Suprapubic skin (tissue), 4 donors: Measurements from ENCODE around the gene TMEM260. TPM values are rescaled to one million over a fixed set of nuclear protein-coding genes. Genes with fewer than 3 reads are reported as not detected.

Experiments
- DNase-seq, 2 donors: peaks; one replicate each; pipeline ENCODE4 v3.0.0-alpha.2; 2019; ENCODE audit warnings: low spot score in 2 of 2
- H3K27ac ChIP-seq: fragments of 200-600 bp; sonication (generic); one replicate; pipeline ENCODE4 v1.5.1; 2019
- H3K27me3 ChIP-seq: fragments of 200-600 bp; sonication (generic); one replicate; pipeline ENCODE4 v1.5.1; 2019
- H3K36me3 ChIP-seq: fragments of 200-600 bp; sonication (generic); one replicate; pipeline ENCODE4 v1.5.1; 2019
- H3K4me1 ChIP-seq: fragments of 200-600 bp; sonication (generic); one replicate; pipeline ENCODE4 v1.5.1; 2019
- H3K4me3 ChIP-seq: fragments of 200-600 bp; sonication (generic); one replicate; pipeline ENCODE4 v1.5.1; 2019; ENCODE audit warnings: mild to moderate bottlenecking
- H3K9me3 ChIP-seq: fragments of 200-600 bp; sonication (generic); one replicate; pipeline ENCODE4 v1.5.1; 2019
- CTCF ChIP-seq, 2 donors: fragments of 200-600 bp in 1 of 2; fragments of 450-650 bp in 1 of 2; sonication (generic) in 1 of 2; IDR thresholded peaks; one replicate each; pipeline ENCODE4 v1.5.1; 2016 to 2019; ENCODE audit warnings: antibody characterized with exemption in 2 of 2, mild to moderate bottlenecking in 1 of 2, moderate library complexity in 1 of 2
- EP300 ChIP-seq: sonication (generic); formaldehyde crosslinking; IDR thresholded peaks from one replicate; pipeline ENCODE4 v1.6.1; 2017; ENCODE audit warnings: antibody characterized with exemption
- POLR2A ChIP-seq, 2 donors: fragments of 450-650 bp; IDR thresholded peaks; one replicate each; pipeline ENCODE4 v1.6.1; 2017; ENCODE audit warnings: antibody characterized with exemption in 2 of 2, mild to moderate bottlenecking in 2 of 2, moderate library complexity in 2 of 2
- POLR2AphosphoS5 ChIP-seq, 3 donors: sonication (generic); formaldehyde crosslinking; IDR thresholded peaks; one replicate each; pipeline ENCODE4 v1.6.1; 2017; ENCODE audit warnings: antibody characterized with exemption in 3 of 3
- WGBS: methylation state at CpG from one replicate; pipeline ENCODE4 v1.1.5; 2018; 5-methylcytosine and 5-hydroxymethylcytosine counted together
- total RNA-seq, 4 donors: library from RNA; depleted of rRNA; stranded (reverse); fragments of >200 nt; gene quantifications; one replicate each; pipeline ENCODE4 v1.1.0, GENCODE V29; 2016

TMEM260 gene
- total RNA-seq, 4 donors from 2014 or later = 15.4 to 34.1 (median 19.5) TPM

DNA sequence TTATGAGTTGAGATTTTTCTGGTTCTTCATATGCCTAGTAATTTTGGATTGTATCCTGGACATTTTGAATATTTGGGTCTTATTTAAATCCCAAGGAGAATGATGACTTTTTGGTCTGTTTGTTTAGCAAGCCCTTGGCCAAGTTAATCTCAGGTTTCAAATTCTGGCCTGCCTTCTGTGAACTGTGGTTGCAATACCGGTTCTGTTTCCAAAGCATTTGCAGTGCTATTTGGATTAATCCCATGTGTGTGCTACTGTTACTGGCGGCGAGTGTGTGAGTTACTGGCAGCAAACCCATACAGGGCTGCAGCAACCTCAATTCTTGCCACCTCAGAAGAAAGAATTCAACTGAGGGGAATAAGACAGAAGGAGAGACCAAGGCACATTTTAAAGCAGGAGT is 51.1 kb downstream of the TMEM260 start:
- no peak overlapping the region for H3K27ac ChIP-seq
- no peak overlapping the region for H3K4me3 ChIP-seq
- peaks cover 5% of the 10 kb centered on the region for H3K9me3 ChIP-seq
- 71% methylated on average over 3 of the region's 3 CpGs for WGBS
- no peaks in the 10 kb centered on the region for H3K4me1 ChIP-seq
- DNase-seq = no peak
- H3K36me3 ChIP-seq = peaks cover 73% of the 10 kb centered on the region
- H3K27me3 ChIP-seq = no peaks in the 10 kb centered on the region
- TF ChIP-seq CTCF (IDR thresholded peaks at IDR 0.05) = no peak
- TF ChIP-seq POLR2A (IDR thresholded peaks at IDR 0.05) = no peak
- no peak for TF ChIP-seq POLR2AphosphoS5 (IDR thresholded peaks at IDR 0.05)
- no peak for TF ChIP-seq EP300

GRCh38 chr14:56632195-56632594 is 52.6 kb downstream of the TMEM260 start:
- Histone ChIP-seq H3K4me1 (no peaks in the 10 kb centered on the region), H3K36me3 (peaks cover 78% of the 10 kb centered on the region), H3K27ac (no peak overlapping the region), H3K9me3 (peaks cover 5% of the 10 kb centered on the region), H3K4me3 (no peak overlapping the region), H3K27me3 (no peaks in the 10 kb centered on the region)
- no peak for DNase-seq
- TF ChIP-seq CTCF (IDR thresholded peaks at IDR 0.05) = no peak
- no peak for TF ChIP-seq EP300
- TF ChIP-seq POLR2AphosphoS5 (IDR thresholded peaks at IDR 0.05) = no peak
- TF ChIP-seq POLR2A (IDR thresholded peaks at IDR 0.05) = no peak
- WGBS = 100% methylated on average over 2 of the region's 2 CpGs

DNA sequence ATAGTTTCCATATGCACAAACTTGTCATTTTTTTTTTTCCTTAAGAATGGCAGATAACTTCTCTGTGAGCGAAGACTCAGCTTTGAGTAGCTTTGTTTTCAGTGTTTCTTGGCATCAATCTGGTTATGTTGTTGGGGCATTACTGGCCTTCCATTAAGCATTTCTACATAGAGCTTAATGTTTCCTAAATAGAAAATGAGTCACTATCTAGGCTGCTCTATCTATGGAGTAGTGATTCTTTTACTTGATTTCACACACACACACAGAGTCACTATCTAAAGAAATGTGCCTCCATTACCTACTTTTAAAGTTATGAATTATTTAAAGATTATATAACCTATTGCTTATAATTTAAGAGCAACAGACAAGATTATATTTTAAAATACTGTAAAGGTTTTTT is 53.9 kb downstream of the TMEM260 start:
- H3K27ac ChIP-seq = no peak overlapping the region
- 97% methylated on average over 1 of the region's 1 CpG for WGBS
- DNase-seq = no peak
- H3K36me3 ChIP-seq = peaks cover 83% of the 10 kb centered on the region
- H3K4me3 ChIP-seq = no peak overlapping the region
- TF ChIP-seq EP300 (no peak), CTCF (IDR thresholded peaks at IDR 0.05) (no peak), POLR2AphosphoS5 (IDR thresholded peaks at IDR 0.05) (no peak), POLR2A (IDR thresholded peaks at IDR 0.05) (no peak)
- peaks cover 5% of the 10 kb centered on the region for H3K9me3 ChIP-seq
- no peaks in the 10 kb centered on the region for H3K4me1 ChIP-seq
- no peaks in the 10 kb centered on the region for H3K27me3 ChIP-seq

DNA sequence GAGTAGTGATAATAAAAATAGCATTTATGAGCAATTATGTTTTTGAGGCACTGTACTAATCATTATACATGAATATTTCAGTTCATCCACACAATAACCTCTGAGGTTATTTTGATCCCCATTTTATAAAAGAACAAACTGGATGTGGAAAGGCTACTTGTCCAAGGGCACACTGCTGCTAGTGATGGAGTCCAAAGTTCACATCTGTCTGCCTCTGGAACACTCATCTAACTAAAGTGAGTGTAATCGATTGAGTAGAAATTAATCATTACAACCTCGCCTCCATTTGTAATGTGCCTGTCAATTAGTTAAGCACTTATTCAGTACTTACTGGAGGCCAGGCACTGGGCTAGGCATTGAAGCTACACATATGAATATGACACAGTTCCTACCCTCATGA is 55.4 kb downstream of the TMEM260 start:
- peaks cover 5% of the 10 kb centered on the region for H3K9me3 ChIP-seq
- no peak for TF ChIP-seq POLR2A (IDR thresholded peaks at IDR 0.05)
- no peak for TF ChIP-seq EP300
- no peak for TF ChIP-seq CTCF (IDR thresholded peaks at IDR 0.05)
- TF ChIP-seq POLR2AphosphoS5 (IDR thresholded peaks at IDR 0.05) = no peak
- H3K4me3 ChIP-seq = no peak overlapping the region
- peaks cover 92% of the 10 kb centered on the region for H3K36me3 ChIP-seq
- no peak overlapping the region for H3K27ac ChIP-seq
- H3K4me1 ChIP-seq = no peaks in the 10 kb centered on the region
- 98% methylated on average over 2 of the region's 2 CpGs for WGBS
- no peaks in the 10 kb centered on the region for H3K27me3 ChIP-seq
- DNase-seq = no peak

DNA sequence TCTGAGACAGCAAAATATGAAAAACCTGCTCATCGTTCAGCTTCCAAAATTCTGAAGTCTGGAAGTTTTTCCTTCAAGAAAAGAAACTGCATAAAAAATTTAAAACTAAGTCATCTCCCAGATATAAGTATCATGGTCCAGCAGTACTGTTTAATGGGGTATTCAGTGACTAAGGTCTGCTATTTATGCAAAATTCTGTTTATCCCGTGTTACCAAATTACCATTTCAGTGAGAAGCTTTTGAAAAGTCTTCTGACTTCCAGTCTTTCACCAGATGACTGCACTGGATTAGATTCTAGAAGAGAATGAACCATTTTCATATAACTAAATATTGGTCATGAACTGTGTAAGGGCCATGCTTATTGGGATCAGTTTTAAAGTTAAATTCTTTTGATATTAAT is 67.9 kb downstream of the TMEM260 start:
- Histone ChIP-seq H3K27ac (no peak overlapping the region), H3K4me1 (no peaks in the 10 kb centered on the region), H3K4me3 (no peak overlapping the region), H3K9me3 (no peaks in the 10 kb centered on the region), H3K27me3 (no peaks in the 10 kb centered on the region), H3K36me3 (peaks cover 12% of the 10 kb centered on the region)
- no peak for TF ChIP-seq EP300
- no peak for DNase-seq
- 87% methylated on average over 2 of the region's 2 CpGs for WGBS

DNA sequence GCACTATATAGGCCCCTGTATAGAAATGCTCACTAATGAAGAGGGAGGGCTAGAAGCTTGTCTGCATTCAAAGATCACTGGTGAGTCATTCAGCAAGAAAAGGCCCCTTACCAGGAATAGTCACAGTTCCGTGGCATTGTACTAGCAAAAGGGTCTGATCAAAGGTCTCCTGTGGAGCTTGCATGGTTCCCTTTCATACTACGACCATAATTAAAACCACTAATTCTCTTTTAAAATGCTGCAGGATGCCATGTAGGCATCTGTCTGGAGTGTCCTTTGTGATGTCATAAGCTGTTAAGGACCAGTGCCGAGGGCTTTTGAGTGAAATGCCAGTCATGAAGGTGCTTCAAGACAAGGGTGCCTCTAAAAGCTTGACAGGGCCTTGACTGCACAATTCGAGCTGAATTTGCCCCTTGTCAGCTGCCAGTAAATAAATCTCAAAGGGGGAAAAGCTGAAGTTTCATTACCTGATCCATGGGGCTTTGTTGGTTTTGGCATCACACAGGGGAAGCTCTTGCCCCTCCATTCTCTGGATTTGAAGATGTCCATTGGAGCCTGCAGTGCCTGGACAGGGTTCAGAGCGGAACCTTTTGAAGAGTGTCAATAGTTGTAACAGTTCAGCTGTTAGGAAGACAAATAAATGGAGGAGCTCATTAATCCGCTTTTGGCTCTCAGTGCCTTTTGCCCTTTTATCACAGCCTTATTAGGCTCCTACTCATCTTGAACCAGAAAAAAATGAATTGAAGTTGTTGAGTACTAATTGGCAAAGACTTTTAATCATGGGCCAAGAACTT is 69.1 kb downstream of the TMEM260 start:
- Histone ChIP-seq H3K4me1 (no peaks in the 10 kb centered on the region), H3K9me3 (no peaks in the 10 kb centered on the region), H3K27ac (no peak overlapping the region), H3K27me3 (no peaks in the 10 kb centered on the region), H3K4me3 (no peak overlapping the region), H3K36me3 (peaks cover 12% of the 10 kb centered on the region)
- WGBS = 83% methylated on average over 6 of the region's 6 CpGs
- TF ChIP-seq CTCF (IDR thresholded peaks at IDR 0.05) (no peak), POLR2A (IDR thresholded peaks at IDR 0.05) (no peak), EP300 (no peak), POLR2AphosphoS5 (IDR thresholded peaks at IDR 0.05) (no peak)
- no peak for DNase-seq
